ENCODE data around the gene RFT1.

Gene RFT1

GRCh38 chr3:53074366-53074696, 55.9 kb downstream of the RFT1 start:
- no peak for DNase-seq (ENCODE audit: low read depth)

GRCh38 chr3:53073553-53074365, 56.5 kb downstream of the RFT1 start:
- DNase-seq (ENCODE audit: low read depth): no peak
- TF ChIP-seq CTCF (conservative IDR thresholded peaks at IDR 0.05; ENCODE audit: low read length): no peak
- H3K4me3 ChIP-seq (ENCODE audit: low read length): peak overlapping the region; percentile 65

More at GRCh38 chr3:53074366-53074696, 55.9 kb downstream of the RFT1 start:
- H3K4me3 ChIP-seq (ENCODE audit: low read length): no peak overlapping the region
- no peak for TF ChIP-seq CTCF (conservative IDR thresholded peaks at IDR 0.05; ENCODE audit: low read length)

GRCh38 chr3:53072653-53073552, 57.3 kb downstream of the RFT1 start:
- peak; percentile 87 for TF ChIP-seq CTCF (conservative IDR thresholded peaks at IDR 0.05; ENCODE audit: low read length)
- H3K4me3 ChIP-seq (ENCODE audit: low read length): peak overlapping the region; percentile 65
- peak; percentile 73 for DNase-seq (ENCODE audit: low read depth)

GRCh38 chr3:53071882-53072431, 58.3 kb downstream of the RFT1 start:
- H3K4me3 ChIP-seq (ENCODE audit: low read length): peak overlapping the region; percentile 65
- no peak for TF ChIP-seq CTCF (conservative IDR thresholded peaks at IDR 0.05; ENCODE audit: low read length)
- DNase-seq (ENCODE audit: low read depth): no peak

- TF ChIP-seq CTCF (conservative IDR thresholded peaks at IDR 0.05; ENCODE audit: low read length): no peak; the same call in 1 of the 2 replicates
- no peak overlapping the region for H3K4me3 ChIP-seq (ENCODE audit: low read length)
- no peak for DNase-seq (ENCODE audit: low read depth)
These were observed 60.7 kb downstream of the RFT1 start for GRCh38 chr3:53069422-53070068.

- DNase-seq (ENCODE audit: low read depth): no peak
- no peak for TF ChIP-seq CTCF (conservative IDR thresholded peaks at IDR 0.05; ENCODE audit: low read length)
These were observed 62.1 kb downstream of the RFT1 start for GRCh38 chr3:53068176-53068575.

More at GRCh38 chr3:53068176-53068575, 62.1 kb downstream of the RFT1 start:
- no peak overlapping the region for H3K4me3 ChIP-seq (ENCODE audit: low read length)
